ENCODE measurements around the gene PAPPA.

PAPPA gene

DNA sequence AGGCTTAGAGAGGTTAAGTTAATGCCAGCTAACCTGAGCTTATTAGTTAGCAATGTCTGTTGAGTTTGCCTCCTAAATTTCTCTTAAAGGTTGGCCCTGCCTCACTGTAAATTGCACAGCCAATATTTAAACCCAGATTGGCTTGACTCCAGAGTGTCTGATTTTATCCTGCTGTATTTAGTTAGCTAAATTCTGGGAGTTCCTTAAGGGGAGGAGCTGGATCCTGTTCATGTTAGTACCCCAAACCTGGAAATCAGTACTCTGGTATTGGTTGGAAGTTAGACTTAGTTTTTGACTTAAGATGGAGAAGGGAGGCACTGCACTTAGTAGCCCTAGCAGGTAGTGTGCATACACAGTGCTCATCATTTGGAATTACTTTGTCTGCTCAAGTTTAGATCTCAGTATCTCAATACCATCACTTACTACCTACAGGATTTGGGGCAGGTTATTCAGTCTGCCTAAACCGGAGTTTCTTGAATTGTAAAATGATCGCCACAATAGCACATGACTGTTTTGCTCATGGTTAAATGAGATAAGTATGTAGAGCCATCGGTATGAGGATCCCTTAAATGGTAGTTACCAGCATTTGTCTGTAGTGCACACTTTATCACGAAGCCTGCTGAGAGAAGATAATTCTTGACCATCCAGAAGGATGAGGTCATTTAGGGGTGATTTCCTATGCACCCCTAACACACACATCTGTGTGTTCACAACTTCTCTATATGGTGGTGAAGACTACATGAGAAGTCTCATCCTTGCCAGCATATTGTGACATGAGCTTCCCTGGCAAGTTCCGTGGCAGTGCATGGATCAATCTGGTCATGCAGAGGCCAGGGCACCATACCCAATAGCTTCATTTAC is 268.8 kb downstream of the PAPPA start:
- no peak for DNase-seq (ENCODE audit: low read depth)

DNA sequence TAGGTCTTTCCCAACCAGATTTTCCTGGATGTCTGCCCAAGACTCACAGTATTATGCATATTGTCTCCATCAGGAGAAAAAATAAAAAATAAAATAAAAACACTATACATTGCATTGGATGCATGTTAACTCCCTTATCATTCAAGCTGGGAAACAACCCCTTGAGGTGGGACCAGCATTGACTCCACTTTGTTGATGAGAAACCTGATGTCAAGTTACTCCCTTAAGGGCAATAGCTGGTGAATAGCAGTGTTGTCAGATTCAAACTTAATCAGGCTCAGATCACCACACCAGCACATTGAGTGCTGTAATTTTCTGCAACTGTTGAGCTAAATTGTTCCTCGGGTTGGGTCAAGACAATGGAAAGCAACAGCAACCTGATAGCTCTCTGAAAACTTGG is 269.6 kb downstream of the PAPPA start:
- no peak for DNase-seq (ENCODE audit: low read depth)

DNA sequence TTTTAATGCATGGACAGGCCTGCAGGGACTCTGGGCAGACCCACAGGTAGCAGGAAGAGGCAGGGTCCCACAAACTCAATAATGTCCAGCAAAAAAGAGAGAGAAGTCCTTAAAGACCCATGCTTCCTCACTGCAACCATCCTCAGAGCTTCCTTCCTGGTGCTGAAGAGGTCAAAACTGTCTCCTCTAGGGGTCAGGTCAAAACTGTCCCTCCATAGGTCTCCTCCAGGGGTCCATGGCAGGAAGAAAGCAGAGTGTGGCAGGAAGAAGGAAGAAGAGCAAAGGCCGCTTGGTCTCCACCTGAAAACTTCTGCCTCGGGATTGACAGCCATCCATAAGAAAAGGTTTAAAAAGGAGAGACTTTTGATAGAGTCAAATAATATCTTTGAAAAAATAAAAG is 271.7 kb downstream of the PAPPA start:
- DNase-seq (ENCODE audit: low read depth): no peak

DNA sequence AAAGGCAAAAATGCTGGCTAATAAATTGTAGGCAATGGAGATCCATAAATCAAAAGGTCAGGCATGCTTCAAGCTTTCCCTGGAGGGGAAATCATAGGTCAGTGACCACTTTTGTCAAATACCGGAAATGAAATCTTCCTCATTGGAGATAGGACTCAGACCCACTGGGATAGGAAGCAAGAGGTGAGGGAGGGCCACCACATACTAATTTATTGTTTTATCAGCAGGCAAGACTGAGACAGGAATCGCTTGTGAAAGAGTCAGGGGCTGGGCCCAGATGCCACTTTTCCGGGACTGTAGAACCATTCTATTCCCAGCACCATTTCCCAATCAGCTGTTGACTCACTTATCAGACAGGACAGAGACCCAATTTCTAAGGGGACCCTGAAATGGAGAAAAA is 277.3 kb downstream of the PAPPA start:
- no peak for DNase-seq (ENCODE audit: low read depth)

DNA sequence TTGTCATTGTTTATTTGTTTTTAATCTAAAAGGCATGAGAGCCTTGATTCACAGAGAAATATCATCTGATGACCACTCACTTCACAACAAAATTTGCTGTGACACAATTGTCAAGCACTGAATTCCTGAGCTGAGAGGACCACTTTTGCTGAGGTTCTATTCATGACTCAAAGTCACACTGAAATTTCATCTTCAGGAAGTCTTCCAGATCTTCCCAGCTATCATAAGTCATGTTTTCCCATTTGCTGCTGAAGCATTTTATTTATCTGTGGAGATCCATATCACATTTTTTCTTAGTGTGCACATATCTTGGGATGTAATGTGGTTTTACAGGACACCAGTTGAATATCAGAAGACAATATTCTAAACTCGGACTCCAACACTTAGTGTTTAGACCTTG is 278.5 kb downstream of the PAPPA start:
- DNase-seq (ENCODE audit: low read depth): no peak

DNA sequence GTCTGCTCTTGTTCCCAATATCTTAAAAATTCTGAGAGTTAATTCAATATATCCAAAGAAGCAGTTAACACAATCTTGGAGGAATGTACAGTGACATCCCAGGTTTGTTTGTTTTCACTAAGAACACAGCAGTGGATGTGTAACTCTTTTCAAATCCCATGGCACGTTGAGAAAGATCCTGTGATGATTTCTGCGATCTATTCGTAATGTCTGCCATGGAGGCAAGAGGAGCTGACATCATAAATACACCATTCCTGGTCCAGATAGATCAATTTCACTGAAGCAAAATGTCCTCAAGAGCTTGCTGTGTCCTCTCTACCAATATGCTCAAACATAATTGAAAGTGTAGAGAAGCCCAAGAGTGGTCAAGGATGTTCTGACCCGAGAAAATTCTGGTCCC is 280.7 kb downstream of the PAPPA start:
- DNase-seq (ENCODE audit: low read depth): no peak

DNA sequence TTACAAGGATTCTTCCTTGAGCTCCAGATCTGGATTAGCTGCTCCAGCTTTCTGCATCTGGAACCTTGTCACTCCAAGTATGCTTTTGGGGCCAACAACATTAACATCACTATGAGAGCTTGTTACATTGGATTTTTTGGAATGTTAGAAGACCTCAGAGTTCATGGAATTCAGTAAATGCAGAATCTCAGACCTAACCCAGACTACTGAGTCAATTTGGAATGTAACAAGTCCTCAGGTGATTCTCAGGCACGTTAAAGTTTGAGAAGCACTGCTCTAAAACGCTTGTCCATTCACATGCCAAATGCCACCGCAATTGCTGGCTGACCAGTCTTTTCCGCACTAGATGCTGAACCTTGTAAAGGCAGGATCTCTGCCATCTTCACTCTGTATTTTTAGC is 282.1 kb downstream of the PAPPA start:
- no peak for DNase-seq (ENCODE audit: low read depth)

DNA sequence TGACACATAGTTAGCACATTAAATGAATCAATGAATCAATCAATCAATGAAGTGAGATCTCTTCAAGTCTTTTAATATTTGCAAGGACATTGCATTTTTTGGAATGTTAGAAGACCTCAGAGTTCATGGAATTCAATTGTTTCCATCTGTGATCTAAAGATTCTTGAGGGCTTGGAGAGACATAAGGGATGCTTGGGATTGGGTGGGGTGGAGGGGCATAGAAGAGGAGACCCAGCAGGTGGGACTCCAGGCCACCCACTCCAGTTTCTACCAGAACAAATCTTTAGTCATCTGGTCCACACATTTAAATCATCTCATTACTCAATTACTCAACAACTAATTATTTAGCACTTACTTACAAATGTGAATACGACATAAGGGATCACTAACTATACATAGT is 282.5 kb downstream of the PAPPA start:
- no peak for DNase-seq (ENCODE audit: low read depth)

DNA sequence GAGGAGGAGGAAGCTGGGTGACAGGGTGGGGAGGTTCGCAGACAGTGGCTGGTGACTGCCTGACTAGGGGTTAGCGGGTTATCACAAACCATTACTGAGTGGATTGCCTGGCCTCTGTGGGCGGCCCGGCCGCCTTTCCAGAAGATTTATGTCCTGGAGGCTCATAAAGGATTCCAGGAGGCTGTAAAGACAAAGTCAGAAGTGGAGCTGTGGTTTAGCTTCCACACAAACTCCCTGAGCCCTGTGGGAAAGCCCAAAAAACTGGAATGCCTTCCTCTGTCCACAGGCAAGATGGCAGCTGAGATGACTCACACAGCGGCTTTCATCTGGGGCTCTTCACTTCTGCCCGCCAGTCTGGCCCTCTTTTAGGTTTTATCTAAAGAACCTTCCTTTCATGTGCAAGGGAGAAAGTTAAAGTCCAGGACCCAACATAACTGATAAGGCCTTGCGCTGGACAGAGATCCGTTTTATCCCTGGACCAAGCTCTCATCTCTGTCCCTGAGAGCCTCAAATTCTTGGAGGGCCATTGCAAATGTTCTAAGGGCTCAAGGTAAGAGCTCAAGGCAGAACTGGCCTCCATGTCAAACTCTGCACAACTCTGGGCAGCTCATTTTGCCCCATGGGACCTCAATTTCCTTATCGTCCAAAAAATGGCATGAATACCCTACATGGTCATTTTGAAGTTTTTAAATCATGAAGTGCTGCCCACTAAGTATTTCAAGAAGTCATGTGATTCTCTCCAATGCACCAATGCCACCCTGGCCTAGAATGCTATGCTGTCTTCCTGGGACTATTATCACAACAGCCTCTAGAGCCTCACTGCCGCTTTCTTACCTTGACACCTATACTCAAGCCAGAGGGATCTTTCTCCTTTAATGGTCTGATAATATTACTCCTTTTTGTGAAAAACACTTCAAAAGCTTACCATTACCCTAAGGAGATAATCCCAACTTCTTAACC is 284.1 kb downstream of the PAPPA start:
- DNase-seq (ENCODE audit: low read depth): no peak

DNA sequence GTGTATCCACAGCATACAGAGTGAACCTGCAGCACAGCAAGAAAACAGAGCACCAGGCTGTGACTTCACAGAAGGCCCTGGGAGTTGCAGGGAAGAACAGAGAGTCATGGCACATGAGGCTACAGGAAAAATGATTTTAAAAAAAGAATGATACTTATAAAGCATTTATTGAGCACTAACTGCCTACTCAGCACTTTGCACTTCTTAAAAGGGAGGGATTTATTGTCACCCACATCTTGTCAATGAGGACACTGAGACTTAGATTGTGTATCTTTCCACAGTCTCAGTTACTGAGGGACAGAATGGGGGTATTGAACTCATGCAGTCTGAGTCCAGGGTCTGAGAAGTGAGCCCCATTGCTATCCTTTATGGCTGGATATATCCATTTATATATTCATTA is 288.9 kb downstream of the PAPPA start:
- no peak for DNase-seq (ENCODE audit: low read depth)

DNA sequence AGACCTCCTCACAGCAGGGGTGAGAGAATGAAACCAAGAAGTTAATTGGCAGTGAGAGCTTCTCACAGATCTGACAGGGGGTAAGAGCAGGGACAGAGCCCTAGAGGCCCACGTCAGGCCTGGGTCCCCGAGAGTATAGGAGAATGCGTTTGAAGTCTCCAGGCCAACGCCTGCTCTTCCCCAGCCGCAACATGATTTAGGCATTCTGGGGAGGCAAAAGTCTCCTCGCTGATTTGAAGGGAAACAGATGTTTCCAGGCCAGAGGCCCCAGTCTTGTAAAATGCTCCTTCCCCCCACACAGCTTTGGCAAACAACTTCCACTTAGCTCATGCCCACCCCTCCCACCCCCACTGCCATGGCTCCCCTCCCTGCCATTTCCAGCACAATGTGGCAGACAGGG is 294.3 kb downstream of the PAPPA start:
- no peak for DNase-seq (ENCODE audit: low read depth)

DNA sequence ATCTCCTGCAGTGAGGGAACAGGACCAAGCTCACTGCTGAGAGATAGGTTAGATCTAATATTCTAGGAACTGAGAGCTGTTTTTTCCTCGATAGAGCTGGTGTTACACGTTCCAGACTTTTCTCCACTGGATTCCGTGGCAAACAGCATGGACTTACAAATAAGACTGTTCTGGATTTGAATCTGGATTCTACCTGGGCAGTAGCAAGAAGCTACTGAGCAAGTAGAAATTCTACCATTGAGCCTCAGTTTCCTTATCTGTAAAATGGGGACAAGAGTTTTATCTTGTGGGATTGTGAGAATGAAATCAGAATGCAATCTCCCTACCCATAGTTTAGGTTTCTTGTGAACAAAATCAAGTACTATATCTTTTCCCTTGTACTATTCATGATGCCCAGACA is 294.8 kb downstream of the PAPPA start:
- DNase-seq (ENCODE audit: low read depth): no peak

DNA sequence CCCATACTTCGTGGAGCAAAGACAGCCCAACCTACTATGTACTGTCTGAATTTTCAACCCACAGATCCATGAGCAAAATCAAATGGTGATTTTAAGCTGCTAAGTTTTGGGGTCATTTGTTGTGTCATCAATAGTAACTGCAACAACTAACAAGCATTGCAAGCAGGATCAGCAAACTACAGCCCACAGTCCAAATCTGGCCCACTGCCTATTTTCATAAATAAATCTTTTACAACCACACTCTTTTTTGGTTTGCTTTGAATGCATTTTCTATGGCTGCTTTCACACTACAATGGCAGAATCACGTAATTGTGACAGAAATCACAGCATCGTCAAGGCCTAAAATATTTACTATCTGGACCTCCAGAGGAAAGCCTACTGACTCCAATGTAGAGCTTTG is 296.4 kb downstream of the PAPPA start:
- DNase-seq (ENCODE audit: low read depth): no peak

DNA sequence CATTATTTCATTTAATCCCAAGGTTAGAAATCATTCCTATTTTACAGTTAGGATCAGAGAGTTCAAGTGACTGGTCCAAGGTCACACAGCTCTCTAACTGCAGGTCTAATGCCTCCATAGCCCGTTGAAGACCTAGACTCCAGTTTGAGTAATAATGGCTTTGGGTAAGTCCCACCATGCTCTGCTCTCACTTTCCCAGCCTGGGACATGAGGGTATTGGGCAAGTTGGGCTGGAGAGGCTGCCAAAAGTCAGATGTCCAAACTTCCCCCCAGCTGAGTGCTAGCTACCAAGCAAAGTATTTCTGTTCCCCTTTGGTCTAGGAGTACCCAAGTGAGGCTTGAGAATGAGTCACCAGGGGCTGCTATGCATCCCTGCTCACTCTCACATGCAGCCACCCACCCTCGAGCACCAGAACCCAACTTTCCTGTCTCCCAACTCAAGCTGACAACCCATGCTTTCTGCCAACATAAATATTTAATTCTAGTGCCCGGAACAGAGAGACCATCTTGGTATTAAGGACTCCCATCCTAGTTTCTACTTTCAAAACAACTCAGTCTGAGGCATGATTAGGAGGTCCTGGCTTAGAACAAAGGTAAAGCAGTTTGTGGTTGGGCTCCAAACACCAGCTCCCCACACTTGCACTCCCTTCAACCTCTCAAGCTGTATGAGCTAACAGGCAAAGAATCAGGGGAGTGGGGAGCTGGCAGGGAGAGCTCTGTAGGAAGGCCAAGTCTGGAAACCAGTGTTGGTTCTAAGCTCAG is 297.0 kb downstream of the PAPPA start:
- DNase-seq (ENCODE audit: low read depth): peak; percentile 48

DNA sequence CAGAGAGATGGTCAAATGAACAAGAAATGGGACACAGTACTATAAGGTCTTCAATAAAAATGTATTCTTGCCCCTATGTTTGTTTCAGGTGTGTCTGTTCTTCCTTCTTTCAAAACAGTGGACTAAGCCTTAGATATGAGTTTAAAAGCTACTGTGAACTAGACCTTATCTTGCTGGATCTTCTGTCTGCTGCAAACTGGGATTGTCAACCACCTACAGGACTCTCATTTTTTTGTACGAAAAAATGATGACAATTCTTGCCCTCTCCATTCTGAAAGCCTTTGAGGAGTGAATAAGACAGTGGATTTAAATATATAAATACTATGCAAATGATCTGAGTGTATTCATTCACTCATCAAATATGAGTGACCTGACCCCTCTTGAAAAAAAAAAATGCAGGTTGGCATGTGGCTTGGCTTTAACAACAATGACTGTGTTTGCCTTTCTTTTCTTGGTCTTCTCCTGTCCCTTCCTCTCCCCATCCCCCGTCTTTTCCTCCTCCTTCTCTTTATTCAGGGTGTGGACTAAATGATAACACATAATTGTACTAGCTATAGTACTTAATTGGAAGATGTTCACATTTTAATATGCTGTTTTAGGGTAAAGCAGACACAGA is 298.0 kb downstream of the PAPPA start:
- DNase-seq (ENCODE audit: low read depth): no peak
